B cell (primary cell): Measurements from ENCODE around the gene SNX19.

ENCODE experiments used
- CTCF ChIP-seq: fragments of 200-600 bp; IDR thresholded peaks from one replicate; pipeline ENCODE4 v1.8.0; 2022; ENCODE audit warnings: antibody characterized with exemption, mild to moderate bottlenecking
- EZH2 ChIP-seq: IDR thresholded peaks from 2 replicates; pipeline ENCODE4 v1.6.1; 2012; ENCODE audit warnings: borderline replicate concordance, low read depth, mild to moderate bottlenecking, moderate library complexity, low read length; ENCODE audit not compliant: insufficient read depth, poor library complexity, severe bottlenecking

GRCh38 chr11:130848361-130849214, 67.7 kb downstream of the SNX19 start:
- no peak for TF ChIP-seq CTCF
- TF ChIP-seq EZH2: no peak
